ENCODE results near the gene WDR55.
"Not testable (repeated sequence)": the region's sequence is repeated elsewhere in the genome, so short reads cannot be mapped to it uniquely, and the experiment has no call there.

Gene WDR55

GRCh38 chr5:140673187-140673976, 8.7 kb downstream of the WDR55 start, which contains the start of gene DND1:
DND1 (minus strand) TSS chr5:140673576; CDS start chr5:140673542, 34 bp downstream.
- FAIRE-seq (no peak), DNase-seq (ENCODE audit: insufficient read length, low spot score) (no peak)
- no peak for TF ChIP-seq POLR2A (IDR thresholded peaks at IDR 0.05; ENCODE audit: low read depth, low read length)

GRCh38 chr5:140674211-140674610, 9.5 kb downstream of the WDR55 start:
- DNase-seq (ENCODE audit: insufficient read length, low spot score) (no peak), FAIRE-seq (no peak)
- no peak for TF ChIP-seq POLR2A (IDR thresholded peaks at IDR 0.05; ENCODE audit: low read depth, low read length)

DNA sequence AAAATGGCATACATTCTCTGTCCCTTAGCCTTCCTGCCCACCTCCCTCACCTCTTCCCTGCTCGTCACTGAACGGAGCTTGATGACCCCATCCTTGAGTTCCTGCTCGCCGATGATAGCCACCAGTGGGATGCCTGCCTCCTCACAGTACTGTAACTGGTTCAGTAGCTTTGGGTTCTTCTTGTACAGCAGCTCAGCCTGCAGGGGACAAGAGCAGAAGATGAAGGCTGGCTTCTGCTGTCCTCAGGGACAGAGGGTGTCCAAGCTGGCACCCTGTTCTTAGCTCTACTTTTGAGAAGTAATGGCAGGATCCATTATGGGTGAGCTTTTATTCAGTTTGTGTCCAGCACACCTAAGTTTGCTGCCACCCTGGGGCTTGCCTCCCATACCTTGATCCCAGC, 9.9 kb downstream of the WDR55 start:
- FAIRE-seq (no peak), DNase-seq (ENCODE audit: insufficient read length, low spot score) (no peak)
- no peak for TF ChIP-seq POLR2A (IDR thresholded peaks at IDR 0.05; ENCODE audit: low read depth, low read length)

DNA sequence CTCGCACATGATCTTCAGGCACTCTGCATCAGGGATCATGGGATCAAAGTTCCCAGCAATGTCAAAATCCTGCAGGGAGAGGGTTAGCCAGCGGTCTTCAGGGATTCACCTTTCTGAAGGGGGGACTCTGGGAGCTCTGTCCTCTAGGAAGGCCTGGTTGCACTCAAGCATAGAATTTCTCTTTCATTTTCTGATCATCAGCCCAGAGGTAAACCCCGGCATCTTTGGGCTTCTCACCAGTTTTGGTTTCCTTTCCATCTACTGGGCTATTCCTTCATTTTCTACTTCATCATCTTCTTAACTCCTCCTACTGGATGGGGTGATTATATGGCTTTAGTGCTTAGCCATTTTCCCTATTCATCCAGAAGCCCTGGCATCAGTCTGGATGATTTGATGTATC, 13.2 kb downstream of the WDR55 start:
- TF ChIP-seq POLR2A (IDR thresholded peaks at IDR 0.05; ENCODE audit: low read depth, low read length), result no peak
- DNase-seq (ENCODE audit: insufficient read length, low spot score) (no peak), FAIRE-seq (no peak)

- no peak for FAIRE-seq
- no peak for TF ChIP-seq POLR2A (IDR thresholded peaks at IDR 0.05; ENCODE audit: low read depth, low read length)
- no peak for DNase-seq (ENCODE audit: insufficient read length, low spot score)
These were observed 14.3 kb downstream of the WDR55 start for GRCh38 chr5:140678993-140679392.

GRCh38 chr5:140690376-140690932, 25.8 kb downstream of the WDR55 start:
- TF ChIP-seq POLR2A (IDR thresholded peaks at IDR 0.05; ENCODE audit: low read depth, low read length), result no peak

DNA sequence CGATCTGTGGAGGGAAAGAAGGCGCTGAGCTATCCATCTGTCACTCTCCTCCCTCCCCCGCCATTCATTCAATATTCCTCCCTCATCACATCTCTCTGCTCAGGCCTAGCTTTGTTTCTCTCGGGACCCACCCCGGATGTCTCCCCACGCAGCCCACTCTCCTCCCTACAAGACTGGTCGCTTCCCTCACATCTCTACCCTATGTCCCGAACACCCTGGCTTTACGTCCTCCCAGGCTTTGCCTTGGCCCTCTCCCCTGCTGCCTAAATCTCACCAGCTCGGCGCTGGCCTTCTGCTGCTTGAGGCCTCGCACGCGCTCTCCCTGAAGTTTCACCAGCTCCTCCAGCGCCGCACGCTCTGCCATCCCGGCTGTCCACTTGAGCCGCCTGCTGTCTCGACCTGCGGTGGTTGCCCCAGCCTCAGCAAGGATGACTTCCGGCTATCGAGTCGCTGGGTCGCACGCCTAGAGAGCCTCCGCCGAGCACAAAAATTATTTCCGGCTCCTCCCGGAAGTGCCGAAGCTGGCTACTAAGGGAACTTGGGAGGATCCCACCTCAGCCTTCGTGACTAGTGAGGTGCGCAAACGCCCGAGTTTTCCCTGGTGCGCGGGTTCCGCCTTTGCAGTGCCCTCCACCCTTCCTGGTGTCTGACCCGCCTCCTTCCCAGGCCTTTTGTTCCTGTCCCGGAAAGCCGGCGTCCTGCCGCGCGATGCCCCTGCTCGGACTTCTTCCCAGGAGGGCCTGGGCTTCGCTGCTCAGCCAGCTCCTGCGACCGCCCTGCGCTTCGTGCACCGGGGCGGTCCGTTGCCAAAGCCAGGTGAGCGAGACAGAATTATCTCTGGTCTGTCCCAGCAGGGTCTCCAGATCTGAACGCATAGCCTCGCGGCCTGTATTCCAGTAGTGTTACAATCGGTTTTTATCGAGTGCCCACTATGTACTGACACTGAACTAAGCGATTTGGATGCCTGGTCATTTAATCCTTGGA, 26.5 kb downstream of the WDR55 start, which contains the start of the genes HARS1 and HARS2:
HARS1 (minus strand) TSS at position 430 of the 984 bp plus-strand sequence; CDS start at position 364, 66 bp downstream.
HARS2 (plus strand) TSS at position 515 of the 984 bp plus-strand sequence; CDS start at position 709, 194 bp downstream.
- TF ChIP-seq POLR2A (IDR thresholded peaks at IDR 0.05; ENCODE audit: low read depth, low read length), result peak; percentile 89
- peak; percentile 60 for FAIRE-seq

More at GRCh38 chr5:140690376-140690932, 25.8 kb downstream of the WDR55 start:
- FAIRE-seq, result no peak
- no peak for DNase-seq (ENCODE audit: insufficient read length, low spot score)

GRCh38 chr5:140694276-140694675, 29.6 kb downstream of the WDR55 start:
- no peak for FAIRE-seq
- TF ChIP-seq POLR2A (IDR thresholded peaks at IDR 0.05; ENCODE audit: low read depth, low read length), result no peak
- no peak for DNase-seq (ENCODE audit: insufficient read length, low spot score)

More for the DNA sequence above, 26.5 kb downstream of the WDR55 start, which contains the start of the genes HARS1 and HARS2:
- DNase-seq (ENCODE audit: insufficient read length, low spot score), result peak; percentile 71

GRCh38 chr5:140696891-140697492, 32.3 kb downstream of the WDR55 start:
- FAIRE-seq (no peak), DNase-seq (ENCODE audit: insufficient read length, low spot score) (no peak)
- TF ChIP-seq POLR2A (IDR thresholded peaks at IDR 0.05; ENCODE audit: low read depth, low read length), result no peak

DNA sequence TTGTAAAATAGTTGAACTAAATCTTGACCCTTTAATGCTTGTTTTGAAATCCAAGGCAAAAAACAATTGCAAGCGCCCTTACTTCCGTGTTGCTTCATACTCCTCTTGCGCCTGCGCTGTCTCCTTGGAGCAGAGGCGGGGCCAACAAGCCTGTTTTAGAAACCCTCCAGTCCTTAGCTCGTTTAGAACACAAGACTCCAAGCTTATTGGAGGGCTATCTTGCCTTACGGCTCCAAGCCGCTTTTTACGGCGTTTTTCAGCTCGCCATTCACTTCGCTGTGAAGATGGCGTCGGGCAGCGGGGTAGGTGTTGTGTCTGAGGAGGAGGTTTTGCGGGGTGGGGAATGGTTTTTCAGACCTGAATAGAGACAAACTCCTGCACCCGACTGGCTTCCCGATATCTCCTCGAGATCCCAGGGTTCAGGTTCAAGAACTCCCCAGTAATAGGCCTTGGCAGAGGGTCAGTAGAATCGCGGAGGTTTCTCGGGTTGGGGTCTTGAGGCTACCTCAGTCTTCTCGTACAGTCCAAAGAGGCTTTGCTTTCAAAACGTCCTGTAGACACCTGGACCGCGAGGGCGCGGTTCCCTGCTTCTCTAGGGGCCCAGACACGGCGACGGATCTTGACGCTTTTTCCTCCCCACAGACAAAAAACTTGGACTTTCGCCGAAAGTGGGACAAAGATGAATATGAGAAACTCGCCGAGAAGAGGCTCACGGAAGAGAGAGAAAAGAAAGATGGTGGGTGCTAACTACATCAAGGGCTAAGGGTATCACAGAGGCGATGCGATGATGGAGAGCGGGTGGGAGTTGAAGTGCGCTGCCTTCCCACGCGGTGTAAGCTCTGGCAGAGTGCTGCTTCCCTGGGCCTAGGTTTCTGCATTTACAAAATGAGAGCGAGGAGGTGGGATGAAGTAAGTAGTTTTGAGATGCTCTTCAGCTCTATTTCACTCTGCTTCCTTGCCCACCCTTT, 35.8 kb downstream of the WDR55 start, which contains the start of gene ZMAT2:
ZMAT2 (plus strand) TSS at position 271 of the 968 bp plus-strand sequence; CDS start at position 285, 14 bp downstream.
- peak; percentile 93 for FAIRE-seq
- peak; percentile 37; the same call in 1 of the 2 replicates for TF ChIP-seq POLR2A (IDR thresholded peaks at IDR 0.05; ENCODE audit: low read depth, low read length)
- DNase-seq (ENCODE audit: insufficient read length, low spot score), result peak; percentile 49

DNA sequence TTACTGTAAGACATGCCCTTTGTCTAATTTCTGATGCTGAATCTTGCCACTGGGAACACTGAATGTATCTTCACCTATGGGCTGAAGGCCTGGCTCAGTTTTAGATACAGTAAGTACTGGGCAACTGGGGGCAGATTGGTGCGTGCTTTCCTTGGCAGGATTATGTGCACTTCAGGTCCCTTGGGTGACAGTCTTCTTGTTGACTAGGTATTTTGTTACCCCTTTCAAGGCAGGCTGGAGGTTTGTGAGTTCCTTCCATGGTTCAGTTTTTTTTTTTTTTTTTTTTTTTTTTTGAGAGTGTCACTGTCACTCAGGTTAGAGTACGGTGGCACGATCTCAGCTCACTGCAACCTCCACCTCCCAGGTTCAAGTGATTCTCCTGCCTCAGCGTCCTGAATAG, 43.1 kb downstream of the WDR55 start:
- no peak for TF ChIP-seq POLR2A (IDR thresholded peaks at IDR 0.05; ENCODE audit: low read depth, low read length)
- DNase-seq (ENCODE audit: insufficient read length, low spot score) (no peak), FAIRE-seq (no peak)

- DNase-seq (ENCODE audit: insufficient read length, low spot score); FAIRE-seq: not testable (repeated sequence)
These were observed 44.1 kb downstream of the WDR55 start for GRCh38 chr5:140708787-140709186.

Data from H54 (cell line).